ENCODE data around the gene PACRG. TPM values are rescaled to one million over a fixed set of nuclear protein-coding genes. Genes with fewer than 3 reads are reported as not detected.

Gene PACRG
- total RNA-seq, 4 donors from 2014 or later, result 1.5 to 10.4 (median 2.1) TPM

GRCh38 chr6:163017801-163018200 is 290.0 kb downstream of the PACRG start:
- TF ChIP-seq POLR2A (IDR thresholded peaks at IDR 0.05) (no peak), EP300 (IDR thresholded peaks at IDR 0.05) (no peak)
- TF ChIP-seq, protein P1, sequence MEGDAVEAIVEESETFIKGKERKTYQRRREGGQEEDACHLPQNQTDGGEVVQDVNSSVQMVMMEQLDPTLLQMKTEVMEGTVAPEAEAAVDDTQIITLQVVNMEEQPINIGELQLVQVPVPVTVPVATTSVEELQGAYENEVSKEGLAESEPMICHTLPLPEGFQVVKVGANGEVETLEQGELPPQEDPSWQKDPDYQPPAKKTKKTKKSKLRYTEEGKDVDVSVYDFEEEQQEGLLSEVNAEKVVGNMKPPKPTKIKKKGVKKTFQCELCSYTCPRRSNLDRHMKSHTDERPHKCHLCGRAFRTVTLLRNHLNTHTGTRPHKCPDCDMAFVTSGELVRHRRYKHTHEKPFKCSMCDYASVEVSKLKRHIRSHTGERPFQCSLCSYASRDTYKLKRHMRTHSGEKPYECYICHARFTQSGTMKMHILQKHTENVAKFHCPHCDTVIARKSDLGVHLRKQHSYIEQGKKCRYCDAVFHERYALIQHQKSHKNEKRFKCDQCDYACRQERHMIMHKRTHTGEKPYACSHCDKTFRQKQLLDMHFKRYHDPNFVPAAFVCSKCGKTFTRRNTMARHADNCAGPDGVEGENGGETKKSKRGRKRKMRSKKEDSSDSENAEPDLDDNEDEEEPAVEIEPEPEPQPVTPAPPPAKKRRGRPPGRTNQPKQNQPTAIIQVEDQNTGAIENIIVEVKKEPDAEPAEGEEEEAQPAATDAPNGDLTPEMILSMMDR (IDR thresholded peaks at IDR 0.05), result no peak
- no peaks in the 10 kb centered on the region for H3K27me3 ChIP-seq
- DNase-seq (ENCODE audit: low spot score in 2 of 2), result no peak
- H3K4me3 ChIP-seq, result no peak overlapping the region
- no peak overlapping the region for H3K27ac ChIP-seq
- H3K4me1 ChIP-seq, result no peaks in the 10 kb centered on the region
- H3K36me3 ChIP-seq, result no peaks in the 10 kb centered on the region
- H3K9me3 ChIP-seq, result peaks cover 0 to 8% (median 1%) of the 10 kb centered on the region in 4 donors
- WGBS, 2 donors, result 94 to 100% methylated on average over 1 of the region's 1 CpG

DNA sequence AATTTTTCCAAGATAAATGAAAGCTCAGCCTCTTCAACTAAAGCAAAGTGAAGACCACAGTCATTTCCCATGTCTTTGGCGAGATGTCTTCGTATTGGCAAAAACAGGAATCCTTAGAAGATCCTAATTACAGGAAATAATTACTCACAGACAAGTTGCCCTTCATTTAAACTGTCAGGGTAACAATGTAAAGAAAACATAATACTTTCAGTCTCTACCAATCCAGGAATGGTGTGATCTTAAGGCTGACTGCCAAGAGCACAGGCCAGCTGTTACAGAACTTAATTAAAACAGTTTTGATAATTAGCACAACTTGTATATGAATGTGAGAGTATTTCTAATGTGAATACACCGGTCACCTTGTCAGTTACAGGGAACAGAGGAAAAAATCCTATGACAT is 292.2 kb downstream of the PACRG start:
- 54 to 64% methylated on average over 3 of the region's 3 CpGs for WGBS, 2 donors
- TF ChIP-seq POLR2A (IDR thresholded peaks at IDR 0.05), result no peak
- TF ChIP-seq, protein P1 (IDR thresholded peaks at IDR 0.05), result no peak
- no peak for TF ChIP-seq EP300 (IDR thresholded peaks at IDR 0.05)
- H3K27ac ChIP-seq, result no peak overlapping the region
- no peak for DNase-seq (ENCODE audit: low spot score in 2 of 2)
- H3K9me3 ChIP-seq, result peaks cover 0 to 25% (median 6%) of the 10 kb centered on the region in 4 donors
- no peaks in the 10 kb centered on the region for H3K36me3 ChIP-seq
- no peaks in the 10 kb centered on the region for H3K4me1 ChIP-seq
- no peak overlapping the region for H3K4me3 ChIP-seq
- no peaks in the 10 kb centered on the region for H3K27me3 ChIP-seq

- 79 to 91% methylated on average over 5 of the region's 5 CpGs for WGBS, 2 donors
- Histone ChIP-seq H3K27me3 (no peaks in the 10 kb centered on the region), H3K4me3 (no peak overlapping the region), H3K4me1 (no peaks in the 10 kb centered on the region), H3K27ac (no peak overlapping the region), H3K36me3 (no peaks in the 10 kb centered on the region), H3K9me3 (peaks cover 0 to 21% (median 5%) of the 10 kb centered on the region in 4 donors)
- no peak for DNase-seq (ENCODE audit: low spot score in 2 of 2)
- TF ChIP-seq, protein P1 (IDR thresholded peaks at IDR 0.05), result no peak
- no peak for TF ChIP-seq EP300 (IDR thresholded peaks at IDR 0.05)
- TF ChIP-seq POLR2A (IDR thresholded peaks at IDR 0.05), result no peak
Measured at GRCh38 chr6:163021054-163021453, 293.3 kb downstream of the PACRG start.

GRCh38 chr6:163023700-163024099 is 295.9 kb downstream of the PACRG start:
- Histone ChIP-seq H3K4me3 (no peak overlapping the region), H3K4me1 (no peaks in the 10 kb centered on the region), H3K9me3 (peaks cover 0 to 21% (median 5%) of the 10 kb centered on the region in 4 donors), H3K27me3 (no peaks in the 10 kb centered on the region), H3K27ac (no peak overlapping the region), H3K36me3 (no peaks in the 10 kb centered on the region)
- no peak for DNase-seq (ENCODE audit: low spot score in 2 of 2)
- no peak for TF ChIP-seq EP300 (IDR thresholded peaks at IDR 0.05)
- TF ChIP-seq POLR2A (IDR thresholded peaks at IDR 0.05), result no peak
- TF ChIP-seq, protein P1 (IDR thresholded peaks at IDR 0.05), result no peak
- WGBS, 2 donors, result 93 to 97% methylated on average over 1 of the region's 1 CpG

DNA sequence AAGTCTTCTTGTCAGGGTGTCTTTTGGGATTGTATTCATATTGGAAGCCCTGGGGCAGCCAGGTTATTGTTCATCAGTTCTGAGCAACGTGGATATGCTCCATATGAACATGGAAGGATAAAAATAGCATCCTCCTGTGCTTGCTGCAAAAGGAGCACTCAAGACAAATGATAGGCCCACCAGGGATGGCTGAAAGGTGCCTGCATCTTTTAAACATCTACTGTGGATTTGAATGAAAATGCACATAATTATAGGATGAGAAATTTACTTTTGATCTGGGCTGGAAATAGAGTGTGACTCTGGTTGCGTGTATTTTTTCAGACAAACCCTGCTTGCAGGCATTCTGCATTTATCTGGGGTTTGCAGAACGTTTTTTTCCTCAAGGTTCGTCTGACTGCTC is 299.1 kb downstream of the PACRG start:
- TF ChIP-seq, protein P1 (IDR thresholded peaks at IDR 0.05), result no peak
- TF ChIP-seq EP300 (IDR thresholded peaks at IDR 0.05) (no peak), POLR2A (IDR thresholded peaks at IDR 0.05) (no peak)
- 62 to 67% methylated on average over 4 of the region's 4 CpGs for WGBS, 2 donors
- H3K27me3 ChIP-seq, result no peaks in the 10 kb centered on the region
- DNase-seq (ENCODE audit: low spot score in 2 of 2), result no peak
- H3K9me3 ChIP-seq, result peaks cover 0 to 23% (median 7%) of the 10 kb centered on the region in 4 donors
- H3K4me3 ChIP-seq, result no peak overlapping the region
- no peaks in the 10 kb centered on the region for H3K36me3 ChIP-seq
- H3K27ac ChIP-seq, result no peak overlapping the region
- no peaks in the 10 kb centered on the region for H3K4me1 ChIP-seq
